HCEC 1CT (cell line): Measurements from ENCODE around the gene TRIM75.
A peak's percentile ranks its signal among the peaks of the same experiment; 100 is the strongest.
"Not testable (repeated sequence)": the region's sequence is repeated elsewhere in the genome, so short reads cannot be mapped to it uniquely, and the experiment has no call there.

Source experiments
- DNase-seq: peaks from one replicate; pipeline ENCODE4 v3.0.0-alpha.2; 2017

TRIM75 gene

DNA sequence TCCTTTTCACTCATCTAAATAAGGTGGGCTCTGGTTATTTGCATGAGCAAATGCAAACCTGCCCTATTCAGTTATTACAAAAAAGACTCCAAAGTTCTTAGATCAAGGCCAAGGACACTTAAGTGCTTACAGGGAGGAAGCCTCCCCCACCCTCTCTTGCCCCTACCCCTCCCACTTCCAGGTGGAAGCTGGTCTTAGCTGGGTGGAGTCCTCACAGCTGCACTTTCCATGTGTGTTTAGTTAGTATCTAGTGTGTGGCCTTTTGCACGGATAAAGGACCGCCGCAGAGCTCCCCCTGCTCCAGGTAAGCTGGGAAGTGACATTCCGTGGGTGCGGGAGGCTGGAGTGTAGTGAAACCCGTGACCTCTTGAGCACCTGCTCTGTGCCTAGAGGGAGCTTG is at the start of gene TRIM75:
Gene TRIM75 (plus strand): TSS at position 222 of the 400 bp plus-strand sequence. CDS start 5,282 bp downstream, outside the sequence.
- DNase-seq: no peak

DNA sequence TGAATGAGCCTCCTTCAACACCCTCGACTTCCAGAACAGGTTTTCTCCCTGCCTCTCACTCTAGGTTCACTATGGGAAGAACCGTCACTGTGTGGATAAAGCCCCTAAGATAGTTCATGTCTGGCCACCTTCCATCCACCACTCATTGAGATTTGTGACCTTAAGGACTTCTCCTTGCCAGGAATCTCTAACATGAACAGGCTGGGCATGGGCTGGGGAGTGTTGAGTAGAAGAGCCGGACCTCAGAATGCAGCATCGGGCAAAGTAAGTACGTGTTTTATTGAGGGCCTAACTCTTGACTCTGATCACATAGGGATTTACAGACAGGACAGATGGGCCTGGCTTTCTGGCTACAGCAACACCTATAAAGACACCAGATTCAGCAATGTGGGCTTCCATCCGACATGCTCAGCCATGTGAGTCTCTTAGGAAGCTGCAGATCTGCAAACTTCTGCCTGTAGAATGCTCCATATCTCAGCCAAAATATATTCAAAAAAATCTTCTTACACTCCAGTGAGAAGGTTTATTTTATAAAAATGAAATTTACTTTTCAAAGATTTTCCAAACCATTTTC is 48.2 kb upstream of the TRIM75 start:
- DNase-seq: no peak

DNA sequence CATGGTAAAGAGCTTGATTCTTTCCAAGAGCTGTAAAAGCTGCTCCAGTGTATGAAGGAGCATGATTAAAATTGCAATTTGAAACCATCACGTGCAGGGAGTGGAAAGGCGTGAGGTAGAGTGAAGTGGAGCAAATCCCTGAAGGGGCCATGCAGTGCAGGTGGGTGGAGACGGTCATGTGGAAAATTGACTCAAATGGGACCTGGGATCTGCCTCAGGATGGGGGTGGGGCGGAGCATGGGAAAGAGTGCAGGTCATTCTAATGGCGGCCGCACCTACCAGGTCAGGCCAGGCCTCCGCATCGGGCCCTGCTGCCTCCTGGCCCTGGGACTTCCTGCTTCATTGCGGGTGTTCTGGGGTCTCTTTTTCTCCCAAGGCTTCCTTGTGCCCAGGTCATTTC is 47.2 kb upstream of the TRIM75 start:
- no peak for DNase-seq

DNA sequence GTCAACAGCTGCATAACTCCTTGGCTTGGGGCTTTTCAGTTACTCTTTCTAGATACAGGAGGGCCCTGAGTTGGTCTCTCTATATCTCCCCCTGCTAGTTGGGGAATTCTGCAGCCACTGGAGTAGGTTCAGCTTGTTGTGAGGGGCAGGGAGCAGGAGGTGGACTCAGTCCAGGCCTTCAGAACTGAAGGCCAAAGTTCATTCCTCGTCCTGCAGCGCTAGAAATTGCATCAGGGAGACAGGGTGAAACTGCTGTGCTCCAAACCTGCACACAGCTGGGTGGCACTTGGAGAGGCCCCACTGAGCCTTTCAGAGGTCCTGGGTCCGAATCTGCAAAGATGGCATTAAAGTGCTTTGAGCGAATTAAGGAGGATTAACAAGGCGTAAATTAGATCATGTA is 46.8 kb upstream of the TRIM75 start:
- DNase-seq: no peak

DNA sequence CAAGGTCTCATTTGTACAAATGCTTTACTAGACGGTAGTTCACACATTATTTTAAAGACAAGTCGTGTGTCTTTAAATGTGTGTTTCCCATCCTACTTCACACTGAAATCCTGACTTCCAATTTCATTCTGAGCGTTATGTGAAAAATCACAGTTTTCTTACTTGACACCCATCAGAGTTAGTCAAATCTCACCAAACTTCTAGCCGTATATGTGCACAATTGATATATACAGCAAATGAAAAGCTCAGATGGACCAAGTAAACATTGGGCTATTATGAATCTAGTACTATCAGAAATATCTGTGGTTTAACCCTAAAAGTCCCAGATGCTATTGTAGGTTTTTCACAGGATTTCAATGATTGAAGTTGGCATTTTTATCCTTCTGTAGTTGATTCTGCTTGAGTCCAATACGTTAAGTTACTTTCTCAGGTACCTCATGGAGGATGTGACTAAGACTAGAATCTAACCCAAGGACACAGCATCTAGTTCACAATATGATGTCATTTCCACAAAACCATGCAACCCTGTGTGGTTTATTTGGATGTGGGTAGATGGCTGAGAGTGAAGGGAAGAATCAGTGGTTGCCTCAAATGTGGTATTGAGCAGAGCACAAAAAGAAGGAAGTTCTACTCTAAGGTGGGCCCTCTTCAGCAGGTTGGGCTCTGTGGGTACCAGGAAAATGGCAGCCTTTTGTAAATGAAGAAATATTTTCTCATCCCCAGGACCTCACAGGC is 44.0 kb upstream of the TRIM75 start:
- DNase-seq: no peak

DNA sequence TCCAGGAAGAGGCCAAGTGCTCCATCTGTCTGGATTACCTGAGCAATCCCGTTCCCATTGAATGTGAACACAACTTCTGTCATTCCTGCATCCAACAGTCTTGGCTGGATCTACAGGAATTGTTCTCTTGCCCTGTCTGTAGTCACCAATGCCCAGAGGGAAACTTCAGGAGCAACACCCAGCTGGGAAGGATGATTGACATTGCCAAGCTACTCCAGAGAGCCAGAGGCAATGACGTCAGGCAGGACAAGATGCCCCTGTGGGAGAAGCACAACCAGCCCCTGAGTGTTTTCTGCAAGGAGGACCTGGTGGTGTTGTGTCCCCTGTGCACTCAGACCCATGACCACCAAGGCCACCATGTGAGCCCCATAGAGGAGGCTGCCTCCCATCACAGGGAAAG is 43.2 kb upstream of the TRIM75 start:
- no peak for DNase-seq

DNA sequence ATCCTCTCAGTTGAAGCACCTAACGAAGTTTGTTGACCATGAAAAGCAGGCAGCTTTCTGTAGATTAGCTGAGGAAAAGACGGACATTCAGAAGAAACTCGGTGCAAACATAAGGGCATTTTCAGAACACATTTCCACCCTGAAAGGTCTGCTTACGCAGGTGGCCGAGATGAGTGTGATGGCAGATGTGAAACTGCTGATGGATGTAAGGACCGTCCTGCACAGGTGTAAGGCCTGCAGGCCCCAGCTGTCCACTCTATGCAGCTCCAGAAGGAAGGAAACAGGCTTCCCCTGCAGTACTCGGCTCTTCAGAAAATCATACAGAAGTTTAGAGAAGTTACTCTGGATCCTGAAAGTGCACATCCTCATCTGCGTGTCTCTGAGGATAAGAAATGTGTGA is 42.7 kb upstream of the TRIM75 start:
- DNase-seq: no peak

DNA sequence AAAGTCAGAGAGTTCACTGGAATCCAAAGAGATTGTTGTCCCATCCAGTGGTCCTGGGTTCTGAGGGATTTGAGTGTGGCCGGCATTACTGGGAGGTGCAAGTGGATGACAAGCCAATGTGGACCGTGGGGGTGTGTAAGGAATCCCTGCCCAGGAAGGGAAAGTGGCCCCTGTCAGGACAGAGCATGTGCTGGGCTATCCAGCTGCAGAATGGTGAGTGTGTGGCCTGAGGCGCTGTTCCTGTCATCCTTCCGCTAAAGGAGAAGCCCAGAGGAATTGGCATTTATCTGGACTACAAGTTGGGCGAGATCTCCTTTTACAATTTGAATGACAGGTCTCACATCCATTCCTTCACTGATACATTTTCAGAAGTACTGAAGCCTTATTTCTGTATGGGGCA is 42.3 kb upstream of the TRIM75 start:
- no peak for DNase-seq

DNA sequence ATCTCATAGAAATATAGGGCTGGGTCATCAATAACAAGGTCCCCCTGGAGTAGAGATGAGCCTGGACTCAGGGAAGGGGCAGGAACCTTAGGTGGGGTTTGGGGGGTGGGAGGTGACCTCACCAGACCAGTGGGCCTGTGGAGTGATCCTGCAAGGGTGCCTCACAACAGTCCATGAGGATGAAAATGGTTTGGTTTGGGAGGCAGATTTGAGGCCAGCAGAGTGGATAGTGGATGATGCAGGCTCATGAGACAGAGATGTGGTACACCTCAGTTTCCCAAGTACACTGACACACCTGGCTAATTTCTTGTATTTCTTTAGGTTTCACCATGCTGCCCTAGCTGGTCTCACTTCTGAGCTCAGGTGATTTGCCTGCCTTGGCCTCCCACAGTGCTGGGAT is 40.0 kb upstream of the TRIM75 start:
- no peak for DNase-seq

DNA sequence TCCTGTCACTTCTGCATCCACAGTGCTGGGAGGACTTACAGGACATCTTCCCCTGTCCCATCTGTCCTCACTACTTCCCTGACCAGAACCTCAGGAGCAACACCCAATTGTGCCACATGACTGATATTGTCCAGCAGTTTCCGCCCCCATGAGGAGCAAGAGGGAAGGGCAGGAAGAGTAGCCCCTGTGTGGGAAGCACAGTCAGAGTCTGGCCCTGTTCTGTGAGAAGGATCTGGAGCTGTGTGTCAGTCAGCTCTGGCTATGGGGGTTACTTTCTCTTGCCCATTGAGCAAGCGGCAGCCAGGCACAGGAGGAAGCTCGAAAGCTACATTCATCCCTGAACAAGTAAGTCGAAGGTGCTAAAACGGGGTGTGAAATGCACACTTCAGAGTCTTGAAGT is 36.7 kb upstream of the TRIM75 start:
- DNase-seq: peak; percentile 2

DNA sequence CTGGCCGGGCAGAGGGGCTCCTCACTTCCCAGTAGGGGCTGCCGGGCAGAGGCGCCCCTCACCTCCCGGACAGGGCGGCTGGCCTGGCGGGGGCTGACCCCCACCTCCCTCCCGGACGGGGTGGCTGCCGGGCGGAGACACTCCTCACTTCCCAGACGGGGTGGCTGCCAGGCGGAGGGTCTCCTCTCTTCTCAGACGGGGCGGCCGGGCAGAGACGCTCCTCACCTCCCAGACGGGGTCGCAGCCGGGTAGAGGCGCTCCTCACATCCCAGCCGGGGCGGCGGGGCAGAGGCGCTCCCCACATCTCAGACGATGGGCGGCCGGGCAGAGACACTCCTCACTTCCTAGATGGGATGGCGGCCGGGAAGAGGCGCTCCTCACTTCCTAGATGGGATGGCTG is 33.7 kb upstream of the TRIM75 start:
- DNase-seq: not testable (repeated sequence)

DNA sequence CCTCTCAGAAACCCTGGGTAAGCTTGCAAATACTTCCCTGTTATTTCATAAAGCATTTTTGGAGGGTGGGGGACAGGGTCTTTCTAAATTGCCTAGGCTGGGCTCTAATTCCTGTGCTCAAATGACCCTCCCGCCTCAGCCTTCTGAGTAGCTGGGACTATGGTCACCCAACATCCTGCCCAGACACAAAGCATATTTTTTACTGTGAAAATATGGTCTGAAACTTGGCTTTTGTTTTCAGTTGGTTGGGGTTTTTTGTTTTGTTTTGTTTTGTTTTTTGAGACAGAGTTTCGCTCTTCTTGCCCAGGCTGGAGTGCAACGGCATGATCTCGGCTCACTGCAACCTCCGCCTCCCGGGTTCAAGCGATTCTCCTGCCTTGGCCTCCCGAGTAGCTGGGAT is 27.9 kb upstream of the TRIM75 start:
- not testable (repeated sequence) for DNase-seq

DNA sequence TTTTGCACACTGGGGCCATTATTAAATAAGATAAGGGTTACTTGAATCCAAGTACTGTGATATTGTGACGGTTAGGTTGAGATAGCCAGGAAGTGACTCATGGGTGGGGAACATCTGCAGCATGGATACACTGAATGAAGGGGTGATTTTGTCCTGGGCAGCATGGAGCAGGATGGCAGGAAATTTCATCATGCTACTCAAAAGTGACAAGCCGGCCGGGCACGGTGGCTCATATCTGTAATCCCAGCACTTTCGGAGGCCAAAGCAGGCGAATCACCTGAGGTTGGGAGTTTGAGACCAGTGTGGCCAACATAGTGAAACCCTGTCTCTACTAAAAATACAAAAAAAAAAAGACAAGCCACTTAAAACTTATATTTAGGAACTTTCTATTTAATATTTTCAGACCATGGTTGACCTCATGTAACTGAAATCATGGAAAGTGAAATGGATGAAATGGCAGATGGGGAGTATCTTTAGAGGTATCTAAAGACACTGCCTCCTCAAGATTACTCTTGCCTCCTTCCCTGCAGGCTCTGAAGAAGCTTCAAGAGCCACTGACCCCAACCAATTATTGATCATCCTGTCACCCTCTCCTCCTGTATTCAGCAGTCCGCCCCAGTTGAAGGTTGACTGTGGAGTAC is 25.8 kb upstream of the TRIM75 start:
- peak; percentile 3 for DNase-seq

DNA sequence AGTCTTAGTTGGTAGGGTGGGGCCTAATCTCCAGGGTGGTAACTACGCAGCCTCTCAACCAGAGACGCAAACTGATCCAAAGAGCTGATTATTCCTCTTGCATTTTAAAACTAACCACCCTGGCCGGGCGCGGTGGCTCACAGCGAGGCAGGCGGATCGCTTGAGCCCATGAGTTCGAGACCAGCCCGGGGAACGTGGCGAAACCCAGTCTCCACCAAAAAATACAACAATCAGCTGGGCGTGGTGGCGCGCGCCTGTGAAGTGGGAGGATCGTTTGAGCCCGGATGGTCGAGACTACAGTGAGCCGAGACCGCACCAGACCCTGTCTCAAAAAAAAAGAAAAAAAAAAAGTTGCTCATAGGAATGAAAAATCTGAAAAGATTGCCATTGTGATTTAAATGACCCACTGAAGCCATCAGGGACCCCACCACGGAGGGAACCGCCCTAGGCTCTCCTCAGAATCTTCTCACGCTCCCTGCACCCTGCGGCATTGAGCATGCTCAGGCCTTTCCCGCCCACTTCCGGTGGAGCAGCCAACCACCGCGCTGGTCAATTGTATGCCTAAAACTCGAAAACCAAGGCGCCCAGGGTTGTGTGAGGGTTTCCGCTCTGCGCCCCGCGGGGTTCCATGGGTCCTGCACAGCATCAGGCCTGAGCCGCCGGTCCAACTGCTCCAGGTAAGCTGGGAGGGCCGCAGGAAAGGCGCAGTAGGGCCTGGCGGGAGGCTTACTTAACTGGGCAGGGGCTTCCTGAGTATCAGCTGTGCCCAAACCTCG is 22.0 kb upstream of the TRIM75 start, which contains the start of gene TRIM60:
Gene TRIM60 (plus strand): TSS at position 564 of the 776 bp plus-strand sequence. CDS start 8,074 bp downstream, outside the sequence.
- DNase-seq: no peak

DNA sequence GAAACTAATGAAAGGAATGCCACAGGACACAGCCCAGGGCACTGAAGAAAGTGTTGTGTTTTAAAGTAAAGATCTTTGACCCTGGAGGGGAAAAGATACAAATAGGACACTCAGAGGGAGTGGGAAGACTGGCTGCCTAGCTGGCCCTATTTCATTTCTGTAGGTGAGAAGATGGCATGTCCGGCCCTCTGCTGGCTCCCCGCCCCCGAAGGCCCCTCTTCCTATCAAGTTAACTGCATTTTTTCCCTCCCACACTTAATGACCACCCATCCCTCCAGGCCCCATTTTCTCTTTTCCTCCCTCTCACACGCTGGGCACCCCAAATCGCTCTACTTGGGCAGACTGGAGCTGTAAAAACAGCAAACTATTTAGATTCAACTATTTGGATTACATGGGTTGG is 5.5 kb upstream of the TRIM75 start:
- DNase-seq: no peak

DNA sequence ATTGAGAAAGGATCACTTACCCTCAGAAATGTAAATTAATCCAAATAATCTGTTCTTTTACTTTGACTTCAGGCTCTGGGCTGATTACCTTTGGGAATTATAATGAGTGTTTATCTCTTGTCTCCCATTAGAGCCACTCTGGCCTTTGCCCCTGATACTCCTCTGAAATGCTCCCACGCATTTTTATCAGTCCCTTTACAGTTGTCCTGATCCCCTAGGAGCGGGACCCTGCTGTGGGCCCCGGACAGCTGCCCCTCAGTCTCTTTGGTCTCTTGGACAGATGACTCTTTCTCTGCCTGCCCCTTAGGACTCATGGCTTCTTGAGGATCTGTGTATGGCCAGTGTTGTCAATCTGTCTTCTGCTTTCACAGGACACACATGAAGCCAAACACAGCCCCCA is 1.0 kb upstream of the TRIM75 start:
- no peak for DNase-seq

DNA sequence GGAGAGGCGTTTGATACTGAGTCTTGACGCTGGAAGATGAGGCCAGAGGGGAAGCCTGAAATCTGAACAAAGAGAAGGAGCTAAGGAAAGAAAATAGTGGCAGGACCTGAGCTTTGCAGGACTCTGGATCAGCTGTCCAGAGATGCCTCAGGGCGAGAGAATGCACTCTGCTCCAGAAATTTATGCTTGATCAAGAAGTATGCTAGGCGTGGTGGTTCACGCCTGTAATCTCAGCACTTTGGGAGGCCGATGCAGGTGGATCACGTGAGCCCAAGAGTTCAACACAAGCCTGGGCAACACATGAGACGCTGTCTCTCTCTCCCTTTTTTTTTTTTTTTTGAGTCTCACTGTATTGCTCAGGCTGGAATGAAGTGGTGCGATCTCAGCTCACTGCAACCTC is 1.9 kb downstream of the TRIM75 start:
- no peak for DNase-seq

DNA sequence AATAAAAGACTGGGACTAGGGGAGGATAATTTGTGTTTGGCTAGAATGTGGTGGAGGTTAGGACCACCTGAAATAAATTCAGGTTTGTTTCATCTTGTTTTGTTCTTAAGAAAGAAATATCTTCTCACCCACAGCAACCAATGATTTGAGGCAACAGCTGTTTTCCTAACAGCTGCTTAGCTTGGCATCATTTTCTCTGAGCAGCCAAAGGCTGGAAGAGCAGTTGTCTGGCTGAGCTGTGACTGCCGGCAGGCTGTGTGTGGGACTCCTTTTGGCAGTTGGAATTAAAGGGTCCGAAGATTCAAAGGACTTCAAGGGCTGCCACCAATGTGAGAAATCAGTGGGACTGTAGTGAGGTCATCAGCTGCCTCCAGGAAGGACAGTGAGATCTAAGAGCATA is 5.0 kb downstream of the TRIM75 start:
- no peak for DNase-seq

DNA sequence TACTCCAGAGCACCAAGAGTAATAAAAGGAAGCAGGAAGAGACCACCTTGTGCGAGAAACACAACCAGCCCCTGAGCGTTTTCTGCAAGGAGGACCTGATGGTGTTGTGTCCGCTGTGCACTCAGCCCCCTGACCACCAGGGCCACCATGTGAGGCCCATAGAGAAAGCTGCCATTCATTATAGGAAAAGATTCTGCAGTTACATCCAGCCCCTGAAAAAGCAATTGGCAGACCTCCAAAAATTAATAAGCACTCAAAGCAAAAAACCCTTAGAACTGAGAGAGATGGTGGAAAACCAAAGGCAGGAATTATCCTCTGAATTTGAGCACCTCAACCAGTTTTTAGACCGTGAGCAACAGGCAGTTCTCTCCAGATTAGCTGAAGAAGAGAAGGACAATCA is 5.7 kb downstream of the TRIM75 start:
- no peak for DNase-seq

DNA sequence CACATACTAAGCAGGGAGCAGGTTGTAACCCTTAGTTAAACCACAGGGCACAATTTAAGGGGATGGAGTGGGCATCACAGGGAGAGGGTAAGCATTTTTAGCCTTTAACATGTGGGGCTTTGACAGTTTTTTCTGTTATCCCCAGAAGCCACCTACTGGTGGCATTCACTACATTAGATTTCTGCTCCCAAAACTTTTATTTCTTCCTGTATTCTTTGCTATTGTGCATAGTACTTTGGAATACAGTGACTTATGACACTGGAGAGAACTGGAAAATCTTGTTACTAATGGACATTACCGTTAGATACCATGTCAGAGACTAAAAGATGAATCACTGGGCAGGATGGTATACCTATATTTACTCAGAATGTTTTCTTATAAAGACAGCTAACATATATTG is 7.3 kb downstream of the TRIM75 start:
- DNase-seq: no peak

DNA sequence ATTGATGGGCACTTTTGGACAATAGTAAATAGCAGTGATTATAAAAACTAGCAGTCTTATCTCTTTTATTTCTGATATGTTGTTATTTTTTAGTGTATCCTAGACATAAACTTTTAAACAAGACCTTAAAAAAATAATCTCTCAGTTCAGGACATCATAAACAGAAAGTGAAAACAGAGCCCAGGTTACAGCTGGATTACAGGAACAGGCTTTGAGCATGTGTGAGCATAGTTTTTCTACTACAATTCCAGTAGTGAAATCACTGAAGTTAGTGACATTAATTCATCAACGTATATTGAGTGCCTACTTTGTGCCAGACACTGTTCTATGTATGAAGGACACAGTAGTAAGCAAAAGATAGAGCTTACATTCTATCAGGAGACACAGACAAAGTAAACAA is 16.9 kb downstream of the TRIM75 start:
- no peak for DNase-seq

DNA sequence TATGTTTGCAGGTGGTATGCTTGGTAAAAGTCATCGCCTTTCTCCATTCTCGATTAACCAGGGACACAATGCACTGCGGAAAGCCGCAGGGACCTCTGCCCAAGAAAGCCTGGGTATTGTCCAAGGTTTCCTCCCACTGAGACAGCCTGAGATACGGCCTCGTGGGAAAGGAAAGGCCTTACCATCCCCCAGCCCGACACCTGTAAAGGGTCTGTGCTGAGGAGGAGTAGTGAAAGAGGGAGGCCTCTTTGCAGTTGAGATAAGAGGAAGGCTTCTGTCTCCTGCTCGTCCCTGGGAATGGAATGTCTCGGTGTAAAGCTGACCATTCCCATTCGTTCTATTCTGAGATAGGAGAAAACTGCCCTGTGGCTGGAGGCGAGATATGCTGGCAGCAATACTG is 19.7 kb downstream of the TRIM75 start:
- DNase-seq: not testable (repeated sequence)

DNA sequence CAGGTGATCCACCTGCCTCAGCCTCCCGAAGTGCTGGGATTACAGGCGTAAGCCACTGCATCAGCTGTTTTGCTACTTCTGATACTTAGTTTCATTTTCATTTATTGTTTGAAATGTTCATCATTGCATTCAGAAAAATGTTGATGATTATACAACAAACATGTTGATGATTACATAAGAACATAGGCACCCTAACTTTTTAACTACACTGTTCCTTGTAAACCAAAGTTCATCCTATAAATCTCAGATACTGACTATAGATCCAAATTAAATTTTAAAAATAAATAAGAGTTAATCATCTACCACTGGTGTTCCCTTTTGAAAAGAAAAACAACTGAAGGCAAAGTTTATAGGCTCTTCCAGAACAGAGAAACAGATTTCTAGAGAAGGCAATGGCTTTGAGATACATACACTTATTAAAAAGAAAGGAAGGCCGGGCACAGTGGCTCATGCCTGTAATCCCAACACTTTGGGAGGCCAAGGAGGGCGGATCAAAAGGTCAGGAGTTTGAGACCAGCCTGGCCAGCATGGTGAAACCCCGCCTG is 23.4 kb downstream of the TRIM75 start:
- no peak for DNase-seq
